Fibroblast of lung (primary cell): ENCODE results near the gene SYT14. TPM values are rescaled to one million over a fixed set of nuclear protein-coding genes. Genes with fewer than 3 reads are reported as not detected.
A peak's percentile ranks its signal among the peaks of the same experiment; 100 is the strongest.
"Not testable (repeated sequence)": the region's sequence is repeated elsewhere in the genome, so short reads cannot be mapped to it uniquely, and the experiment has no call there.

Experiments used
- DNase-seq, 2 donors: peaks; one replicate each; pipeline versions ENCODE4 v3.0.0 to v3.0.0-alpha.2; 2010; ENCODE audit warnings: low read depth in 2 of 2
- H2AFZ ChIP-seq: 2 replicates; pipeline ENCODE4 v1.5.1; 2012; ENCODE audit warnings: low read length, control low read depth, inconsistent platforms
- H3K27ac ChIP-seq: 2 replicates; pipeline ENCODE4 v1.5.1; 2011; ENCODE audit warnings: low read length, control low read depth; ENCODE audit not compliant: insufficient read depth
- H3K27me3 ChIP-seq: 2 replicates; pipeline ENCODE4 v1.5.1; 2011; ENCODE audit warnings: mild to moderate bottlenecking, low read length; ENCODE audit not compliant: control insufficient read depth, insufficient read depth
- H3K36me3 ChIP-seq: 2 replicates; pipeline ENCODE4 v1.5.1; 2011; ENCODE audit warnings: low read length; ENCODE audit not compliant: control insufficient read depth, insufficient read depth
- H3K4me1 ChIP-seq: 2 replicates; pipeline ENCODE4 v1.5.1; 2011; ENCODE audit warnings: low read length; ENCODE audit not compliant: control insufficient read depth, insufficient read depth; ENCODE audit errors: extremely low read depth
- H3K4me2 ChIP-seq: 2 replicates; pipeline ENCODE4 v1.5.1; 2011; ENCODE audit warnings: low read length, control low read depth; ENCODE audit not compliant: insufficient read depth; ENCODE audit errors: extremely low read depth
- H3K4me3 ChIP-seq, 4 experiments: fragments of 200-600 bp in 1 of 4; sonication (generic) in 1 of 4; replicated peaks in 1 of 4; 2 replicates each; pipeline ENCODE4 v1.5.1; 2011 to 2016; ENCODE audit warnings: low read length in 4 of 4, low read depth in 3 of 4, mild to moderate bottlenecking in 3 of 4, control low read depth in 2 of 4, inconsistent platforms in 1 of 4, mixed read lengths in 1 of 4; ENCODE audit not compliant: insufficient read depth in 1 of 4; ENCODE audit errors: control extremely low read depth in 1 of 4
- H3K79me2 ChIP-seq: 2 replicates; pipeline ENCODE4 v1.5.1; 2012; ENCODE audit warnings: mild to moderate bottlenecking, low read length, inconsistent platforms; ENCODE audit not compliant: control insufficient read depth, insufficient read depth
- H3K9ac ChIP-seq: 2 replicates; pipeline ENCODE4 v1.5.1; 2011; ENCODE audit warnings: mild to moderate bottlenecking, low read length, control low read depth; ENCODE audit not compliant: insufficient read depth
- H3K9me3 ChIP-seq: 2 replicates; pipeline ENCODE4 v1.5.1; 2012; ENCODE audit warnings: low read depth, low read length; ENCODE audit not compliant: control insufficient read depth, insufficient read depth
- H4K20me1 ChIP-seq: 2 replicates; pipeline ENCODE4 v1.5.1; 2011; ENCODE audit warnings: low read length; ENCODE audit not compliant: control insufficient read depth, insufficient read depth; ENCODE audit errors: extremely low read depth
- CTCF ChIP-seq, 2 donors: IDR thresholded peaks in 1 of 2; conservative IDR thresholded peaks in 1 of 2; 1 replicate in 1 of 2; 2 replicates in 1 of 2; pipeline ENCODE4 v1.5.1; 2011 to 2012; ENCODE audit warnings: low read length in 2 of 2, control low read depth in 1 of 2, inconsistent platforms in 1 of 2, low read depth in 1 of 2, mild to moderate bottlenecking in 1 of 2
- EZH2 ChIP-seq: IDR thresholded peaks from 2 replicates; pipeline ENCODE4 v1.5.1; 2012; ENCODE audit warnings: low read length, control low read depth, mild to moderate bottlenecking; ENCODE audit errors: missing control alignments
- polyA minus RNA-seq: library from RNA; depleted of rRNA, polyadenylated mRNA; stranded (reverse); fragments of >200 nt; gene quantifications from 2 replicates; pipeline ENCODE4 v1.2.3, GENCODE V29; 2011; ENCODE audit warnings: low replicate concordance
- polyA plus RNA-seq, 2 donors: library from polyadenylated mRNA; depleted of rRNA in 1 of 2; stranded (reverse) in 1 of 2; unstranded in 1 of 2; fragments of >200 nt; gene quantifications; 2 replicates each; pipeline ENCODE4 v1.2.1, GENCODE V29; 2011 to 2012; ENCODE audit warnings: missing spikeins in 1 of 2
- total RNA-seq: library from RNA; depleted of rRNA; stranded (reverse); fragments of >200 nt; gene quantifications from 2 replicates; pipeline ENCODE4 v1.2.1, GENCODE V29; 2014

SYT14 gene
- 0.26 and 0.99 TPM in 2 replicates for total RNA-seq
- 0.84 and 0.93 TPM in 2 replicates for polyA plus RNA-seq
- polyA plus RNA-seq (2012) = 0.40 and 0.43 TPM in 2 replicates
- not detected in 2 replicates for polyA minus RNA-seq

GRCh38 chr1:209937996-209938959, at the start of gene SYT14:
Gene SYT14 (plus strand): TSS chr1:209938217. CDS start chr1:209938265, 48 bp downstream.
- Histone ChIP-seq H3K79me2 (no peaks in the 10 kb centered on the region), H3K36me3 (no peaks in the 10 kb centered on the region), H3K9ac (no peak within 1 kb of the TSS), H3K4me3 (peak within 1 kb of the TSS; percentile 31 to 60 (median 50)), H3K4me2 (peak within 1 kb of the TSS; percentile 55), H2AFZ (peak within 1 kb of the TSS; percentile 18), H3K27ac (no peak within 1 kb of the TSS), H3K27me3 (peaks cover 5% of the 10 kb centered on the region), H3K4me1 (no peaks in the 10 kb centered on the region), H3K9me3 (no peaks in the 10 kb centered on the region), H4K20me1 (no peaks in the 10 kb centered on the region)
- DNase-seq = peak; percentile 33 to 77
- TF ChIP-seq EZH2 (peak; percentile 59), CTCF (conservative IDR thresholded peaks at IDR 0.05 in 1 of 2, IDR thresholded peaks at IDR 0.05 in 1 of 2; ENCODE audit: low read depth in 1 of 2, low read length in 2 of 2) (no peak)

- not testable (repeated sequence) for H2AFZ ChIP-seq, H3K27me3 ChIP-seq
These were observed 49.5 kb upstream of the SYT14 start for GRCh38 chr1:209888291-209889076.

GRCh38 chr1:209889077-209889418, 49.0 kb upstream of the SYT14 start:
- Histone ChIP-seq H3K27me3 (peaks cover 3% of the 10 kb centered on the region), H3K9ac (no peak overlapping the region), H3K27ac (no peak overlapping the region), H3K9me3 (no peaks in the 10 kb centered on the region), H3K79me2 (no peaks in the 10 kb centered on the region), H3K4me1 (peaks cover 10% of the 10 kb centered on the region), H2AFZ (no peak overlapping the region), H3K36me3 (no peaks in the 10 kb centered on the region), H3K4me3 (no peak overlapping the region), H3K4me2 (no peak overlapping the region), H4K20me1 (no peaks in the 10 kb centered on the region)
- no peak for DNase-seq
- no peak for TF ChIP-seq CTCF (conservative IDR thresholded peaks at IDR 0.05 in 1 of 2, IDR thresholded peaks at IDR 0.05 in 1 of 2; ENCODE audit: low read depth in 1 of 2, low read length in 2 of 2)
- TF ChIP-seq EZH2 = no peak

More at GRCh38 chr1:209888291-209889076, 49.5 kb upstream of the SYT14 start:
- DNase-seq, H3K9ac ChIP-seq, H3K4me2 ChIP-seq, H3K27ac ChIP-seq, H3K9me3 ChIP-seq, H4K20me1 ChIP-seq, H3K4me3 ChIP-seq, H3K36me3 ChIP-seq, H3K79me2 ChIP-seq: not testable (repeated sequence)
- peaks cover 15% of the 10 kb centered on the region for H3K4me1 ChIP-seq
